ENCODE results near the gene CACNA2D3.

Gene CACNA2D3

DNA sequence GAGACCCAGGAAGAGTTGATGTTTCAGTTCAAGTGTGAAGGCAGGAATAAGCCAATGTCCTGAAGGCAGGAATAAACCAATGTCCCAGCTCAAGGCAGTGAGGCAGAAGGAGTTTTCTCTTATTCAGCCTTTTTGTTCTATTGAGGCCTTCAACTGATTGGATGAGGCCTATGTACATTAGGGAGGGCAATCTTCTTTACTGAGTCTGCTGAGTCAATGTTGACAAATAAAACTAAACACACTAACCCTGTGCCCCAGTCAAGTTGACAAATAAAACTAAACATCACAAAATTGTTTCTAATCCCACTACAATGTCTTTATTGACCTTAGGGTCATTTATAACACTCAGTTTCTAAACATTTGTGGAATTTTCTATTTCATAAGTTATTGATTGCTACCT lies 100.0 kb downstream of the CACNA2D3 start:
- peak in 1 of 3 experiments; percentile 38 for DNase-seq

- DNase-seq, result peak in 2 of 3 experiments; percentile 1 to 45
Observed at GRCh38 chr3:54223063-54223462, 100.7 kb downstream of the CACNA2D3 start.

DNA sequence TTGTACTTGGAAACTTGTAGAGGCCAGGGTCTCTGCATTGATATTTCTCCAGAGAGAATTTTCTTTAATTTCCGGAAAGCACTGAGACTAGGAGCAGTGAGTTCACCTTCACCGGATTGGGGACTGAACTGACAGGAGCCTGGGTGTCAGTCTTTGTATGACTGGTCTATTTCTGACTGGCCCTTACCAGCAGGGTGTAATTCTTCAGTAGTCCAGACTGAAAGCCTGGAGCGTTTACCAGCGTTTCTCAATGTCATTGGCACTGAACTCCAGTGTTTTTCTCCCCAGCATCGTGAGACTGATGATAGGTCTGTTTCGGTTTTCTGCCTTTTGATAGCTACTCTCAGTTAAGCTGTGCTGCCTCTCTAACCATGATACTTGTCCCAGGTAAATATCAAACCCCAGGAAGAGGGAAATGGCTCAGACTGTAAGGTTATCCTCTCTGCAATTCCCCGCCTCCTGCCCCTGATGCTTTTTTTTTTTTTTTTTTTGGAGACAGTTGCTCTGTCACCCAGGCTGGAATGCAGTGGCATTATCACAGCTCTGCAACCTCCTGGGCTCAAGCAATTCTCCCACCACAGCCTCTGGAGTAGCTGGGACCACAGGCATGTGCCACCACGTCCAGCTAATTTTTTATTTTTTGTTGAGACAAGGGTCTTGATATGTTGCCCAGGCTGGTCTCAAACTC lies 103.6 kb downstream of the CACNA2D3 start:
- peak in 1 of 3 experiments; percentile 34 for DNase-seq

DNA sequence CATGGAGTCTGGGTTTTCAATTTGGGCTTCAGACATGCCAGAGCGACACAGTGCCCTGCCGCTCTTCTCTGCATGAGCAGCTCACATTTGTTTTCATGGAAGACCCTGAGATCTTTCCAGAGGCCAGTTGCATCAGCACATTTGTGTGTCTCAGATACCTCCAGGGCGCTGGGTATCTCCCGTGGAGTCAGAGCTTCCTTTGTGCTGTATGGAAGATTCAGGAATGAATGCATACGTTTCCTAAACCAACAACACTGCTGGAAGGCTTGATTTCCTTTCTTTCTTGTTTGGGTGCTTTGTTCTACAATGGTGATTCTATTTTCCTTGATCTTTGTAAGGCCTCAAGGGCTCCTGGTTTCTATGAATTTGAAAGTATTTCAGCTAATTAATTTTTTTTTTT lies 106.5 kb downstream of the CACNA2D3 start:
- DNase-seq, result no peak

GRCh38 chr3:54232618-54233017 lies 110.3 kb downstream of the CACNA2D3 start:
- DNase-seq, result peak in 1 of 3 experiments; percentile 1

- DNase-seq, result peak in 2 of 3 experiments; percentile 6 to 68
Observed at GRCh38 chr3:54235998-54236397, 113.6 kb downstream of the CACNA2D3 start.

GRCh38 chr3:54237109-54237508 lies 114.8 kb downstream of the CACNA2D3 start:
- no peak for DNase-seq

GRCh38 chr3:54237788-54238502 lies 115.6 kb downstream of the CACNA2D3 start:
- no peak for DNase-seq

GRCh38 chr3:54240309-54240708 lies 118.0 kb downstream of the CACNA2D3 start:
- DNase-seq, result peak in 1 of 3 experiments; percentile 53

DNA sequence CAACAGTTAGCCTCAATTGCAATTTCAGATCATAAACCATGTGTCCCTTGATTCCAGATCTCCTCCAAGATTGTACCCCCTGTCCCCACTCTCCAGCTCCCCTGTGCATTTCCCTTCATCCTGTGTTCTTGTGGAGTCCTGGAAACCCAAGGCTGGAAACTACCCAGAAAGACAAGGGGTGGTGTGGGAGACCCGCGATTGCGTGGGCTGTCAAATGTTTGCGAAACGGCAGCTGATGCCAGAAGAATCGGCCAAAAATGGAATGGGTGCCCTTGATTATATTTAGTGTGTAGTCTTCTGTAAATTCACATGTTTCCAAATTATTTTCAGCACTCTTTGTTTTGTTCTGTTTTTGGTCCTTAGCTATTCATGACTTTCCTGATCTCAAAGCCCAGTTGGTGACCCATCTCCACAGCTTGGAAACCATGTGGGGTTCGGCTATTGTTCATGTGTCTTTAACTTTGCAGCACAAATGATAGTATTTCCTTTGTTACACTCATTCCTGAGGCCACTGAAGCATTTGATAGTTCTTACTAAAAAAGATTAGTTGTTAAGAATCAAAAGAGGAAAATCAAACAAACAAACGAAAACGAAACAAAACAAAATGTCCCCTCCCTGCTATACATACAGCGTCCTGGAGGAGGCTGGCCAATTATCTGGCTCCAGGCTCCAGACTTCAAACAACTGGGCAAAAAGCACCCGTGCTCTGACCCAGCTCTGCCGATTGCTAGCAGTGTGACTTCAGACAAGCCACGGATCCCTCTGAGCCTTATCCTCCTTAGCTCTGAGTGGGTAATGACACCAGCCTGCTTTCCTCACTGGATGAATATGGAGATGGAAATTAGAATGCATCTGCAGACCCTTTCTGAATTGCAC lies 120.9 kb downstream of the CACNA2D3 start:
- DNase-seq, result peak in 1 of 3 experiments; percentile 70

GRCh38 chr3:54243960-54244682 lies 121.8 kb downstream of the CACNA2D3 start:
- DNase-seq, result peak in 2 of 3 experiments; percentile 7 to 45

DNA sequence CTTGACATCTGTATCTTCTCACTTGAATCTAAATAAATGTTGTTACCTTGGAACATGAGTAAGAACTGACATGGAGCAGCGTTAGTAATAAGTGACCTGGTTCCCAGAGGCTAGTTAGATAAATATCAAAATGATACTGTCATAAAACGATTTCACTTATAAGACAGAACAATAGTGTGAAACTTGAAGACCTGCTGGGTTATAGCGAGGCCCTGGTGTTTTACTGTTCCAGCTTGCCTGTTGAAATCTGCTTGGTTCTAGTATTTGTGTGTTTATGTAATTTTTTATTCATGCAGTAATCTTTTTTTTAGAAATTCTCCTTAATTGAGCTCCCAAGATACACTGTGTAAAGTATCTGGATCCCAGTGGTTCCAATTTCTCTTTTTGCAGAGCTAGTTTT lies 129.4 kb downstream of the CACNA2D3 start:
- peak in 1 of 3 experiments; percentile 3 for DNase-seq

GRCh38 chr3:54257125-54257720 lies 134.9 kb downstream of the CACNA2D3 start:
- peak; percentile 25 to 72 (median 53) for DNase-seq

DNA sequence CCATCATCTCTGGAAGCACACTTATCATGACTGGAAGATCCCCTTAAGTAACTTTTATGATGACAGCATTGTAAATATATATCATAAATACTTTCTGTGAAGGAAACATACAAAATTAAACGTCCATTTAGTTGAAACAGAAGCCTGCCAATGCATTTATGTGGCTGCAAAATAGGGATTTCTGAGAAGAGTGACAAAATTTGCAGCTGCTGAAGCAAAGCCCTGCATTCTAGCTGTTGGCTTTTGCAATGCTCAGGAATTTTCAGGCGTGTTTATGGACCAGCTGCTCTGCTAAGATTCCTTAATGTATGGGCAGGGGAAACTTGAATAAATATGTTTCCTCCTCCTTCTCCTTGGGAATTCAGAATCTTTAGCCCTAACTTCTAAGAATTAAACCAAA lies 137.3 kb downstream of the CACNA2D3 start:
- no peak for DNase-seq

GRCh38 chr3:54261141-54261540 lies 138.8 kb downstream of the CACNA2D3 start:
- DNase-seq, result no peak

- peak in 1 of 3 experiments; percentile 48 for DNase-seq
Observed at GRCh38 chr3:54262541-54262940, 140.2 kb downstream of the CACNA2D3 start.

DNA sequence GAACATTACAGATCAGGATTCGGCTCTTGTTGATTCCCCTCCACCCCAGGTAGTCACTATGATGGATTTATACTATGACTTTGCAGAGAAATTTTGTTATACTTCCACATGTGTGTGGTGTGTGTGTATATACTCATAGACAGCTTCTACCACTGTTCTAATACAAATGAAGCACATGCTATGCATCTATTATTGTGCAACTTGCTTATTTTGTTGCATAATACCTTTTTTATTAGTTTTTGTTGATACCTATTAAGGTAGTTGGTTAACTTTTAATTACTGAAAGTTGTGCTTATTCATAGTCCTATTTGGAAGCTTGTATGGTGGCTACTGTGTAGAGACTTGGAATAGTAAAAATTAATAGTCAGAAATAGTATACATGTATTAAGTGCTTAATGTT lies 140.6 kb downstream of the CACNA2D3 start:
- no peak for DNase-seq

- DNase-seq, result no peak
Observed at GRCh38 chr3:54264050-54264449, 141.7 kb downstream of the CACNA2D3 start.

DNA sequence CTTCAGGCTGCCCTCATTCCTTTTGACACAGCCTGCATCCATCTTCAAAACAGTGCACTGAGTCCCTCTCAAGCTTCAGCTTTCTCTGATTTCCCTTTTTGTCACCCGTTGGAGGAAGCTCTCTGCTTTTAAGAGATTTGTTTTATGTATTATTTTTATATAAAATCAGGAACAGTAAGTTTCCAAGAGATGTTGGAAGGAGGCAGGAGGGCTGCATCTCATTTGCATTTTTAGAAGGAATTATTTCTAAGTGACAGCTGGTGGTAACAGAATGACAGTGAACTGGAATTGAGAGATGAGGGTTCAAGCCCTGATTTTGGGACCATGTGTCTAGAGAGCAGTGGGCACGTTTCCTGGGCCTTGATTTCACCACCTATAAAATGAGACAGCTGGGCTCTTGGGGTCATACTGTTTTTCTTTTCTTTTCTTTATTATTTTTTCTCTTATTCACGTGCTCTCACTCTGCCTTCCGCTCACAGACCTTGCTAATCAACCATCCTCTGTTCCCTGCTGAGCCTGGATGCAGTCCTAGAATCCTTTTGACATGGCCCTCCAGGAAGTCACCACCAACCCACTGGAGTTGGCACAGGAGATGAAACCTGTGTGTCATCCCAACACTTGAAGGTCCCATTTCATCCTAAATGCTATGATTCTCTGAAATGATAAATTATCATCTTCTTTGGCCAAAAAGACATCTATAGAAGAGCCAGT lies 148.6 kb downstream of the CACNA2D3 start:
- DNase-seq, result no peak

- no peak for DNase-seq
Observed at GRCh38 chr3:54273791-54274190, 151.4 kb downstream of the CACNA2D3 start.

DNA sequence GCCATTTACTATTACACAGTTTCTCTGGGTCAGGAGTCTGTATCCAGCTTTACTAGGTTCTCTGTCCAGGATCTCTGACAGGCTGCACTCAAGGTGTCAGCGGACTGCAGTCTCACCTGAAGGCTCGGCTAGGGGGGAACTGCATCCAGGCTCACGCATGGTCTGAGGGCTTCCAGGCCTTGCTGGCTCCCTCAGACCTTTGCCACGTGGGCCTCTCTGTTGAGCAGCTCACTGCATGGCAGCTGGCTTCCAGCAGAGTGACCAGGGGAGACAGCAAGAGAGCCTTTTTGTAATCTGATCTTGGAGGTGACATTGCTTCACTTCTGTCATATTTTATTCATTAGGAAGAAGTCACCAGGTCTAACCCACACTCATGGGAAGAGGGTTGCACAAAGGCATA lies 152.3 kb downstream of the CACNA2D3 start:
- DNase-seq, result no peak
